Stimulated activated CD8-positive, alpha-beta memory T cell treated with anti-CD3 and anti-CD28 coated beads, Interleukin-7, amount 100 ng/mL, for 24 hours (primary cell): ENCODE results near the gene ANKRD13A.
"Not testable (repeated sequence)": the region's sequence is repeated elsewhere in the genome, so short reads cannot be mapped to it uniquely, and the experiment has no call there.

Experiments used
- DNase-seq: peaks from one replicate; pipeline ENCODE4 v3.0.0-alpha.2; 2020; ENCODE audit warnings: low read depth

Gene ANKRD13A

DNA sequence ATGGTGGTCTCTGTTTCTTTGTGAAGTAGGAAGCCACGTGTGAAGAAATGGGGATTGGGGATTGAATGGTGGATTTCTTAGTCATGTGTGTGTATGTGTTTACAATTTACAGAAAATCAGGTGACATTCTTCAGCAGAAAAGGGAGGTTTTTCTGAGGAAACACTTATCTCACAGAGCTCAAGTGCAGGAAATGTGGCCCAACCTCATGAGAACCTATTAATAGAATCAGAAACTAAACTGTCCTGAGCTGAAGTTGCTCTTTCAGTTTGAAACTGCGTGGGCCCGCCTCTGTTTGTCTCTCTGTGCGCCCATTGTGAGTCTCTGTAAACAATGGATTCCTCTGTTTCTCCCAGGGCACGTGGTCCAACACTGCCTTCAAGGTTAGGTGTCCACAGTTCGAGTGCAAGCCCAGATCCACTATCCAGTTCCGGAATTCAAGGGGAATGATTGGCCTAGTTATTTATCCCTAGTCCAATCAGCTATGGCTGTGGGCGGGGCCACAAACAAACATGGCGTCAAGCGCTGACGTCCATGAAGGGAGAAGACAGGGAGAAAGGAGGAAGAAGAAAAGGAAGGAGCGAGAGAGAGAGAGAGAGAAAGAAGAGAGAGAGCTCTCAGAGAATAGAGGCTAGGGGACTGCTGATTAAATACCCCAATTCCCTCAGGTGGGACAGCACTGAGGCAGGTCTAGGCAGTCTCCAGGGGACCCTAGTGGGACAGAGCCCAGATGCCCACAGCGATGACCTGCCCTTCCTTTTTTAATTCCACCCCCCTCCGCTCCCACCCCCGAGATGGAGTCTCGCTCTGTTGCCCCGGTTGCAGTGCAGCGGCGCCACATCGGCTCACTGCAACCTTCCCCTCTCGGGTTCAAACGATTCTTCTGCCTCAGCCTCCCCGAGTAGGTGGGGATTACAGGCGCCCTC is 80.5 kb downstream of the ANKRD13A start:
- peak; percentile 45 for DNase-seq

- DNase-seq, result no peak
These were observed 81.2 kb downstream of the ANKRD13A start for GRCh38 chr12:110080410-110080809.

DNA sequence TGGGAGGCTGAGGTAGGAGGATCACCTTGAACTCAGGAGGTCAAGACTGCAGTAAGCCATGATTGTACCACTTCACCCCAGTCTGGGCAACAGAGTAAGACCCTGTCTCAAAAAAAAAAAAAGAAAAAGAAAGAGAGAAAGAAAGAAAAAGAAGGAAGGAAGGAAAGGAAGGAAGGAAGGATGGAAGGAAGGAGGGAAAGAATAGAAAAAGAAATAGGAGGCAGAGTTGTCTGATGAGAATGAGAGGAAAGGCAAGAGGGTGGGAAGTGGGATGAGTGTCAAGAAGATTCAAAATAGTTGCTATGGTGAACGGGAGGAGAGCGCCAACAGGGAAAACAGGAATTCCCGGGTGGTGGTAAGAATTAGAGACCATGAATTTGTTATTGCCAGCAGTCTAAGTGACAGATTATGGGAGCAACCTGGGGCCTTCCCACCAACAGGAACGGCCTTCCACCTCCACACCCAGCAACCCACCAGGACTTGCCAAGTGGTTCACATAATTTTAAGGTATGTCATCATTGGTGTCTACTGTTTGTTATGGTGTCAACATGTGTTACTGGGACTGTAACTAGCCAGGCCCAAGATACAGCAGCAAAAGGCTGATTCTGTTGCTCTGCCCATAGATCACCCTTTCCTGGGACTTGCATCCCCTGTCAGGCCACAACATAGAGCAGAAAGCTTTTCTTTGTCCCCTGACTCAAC is 85.2 kb downstream of the ANKRD13A start:
- DNase-seq, result no peak

DNA sequence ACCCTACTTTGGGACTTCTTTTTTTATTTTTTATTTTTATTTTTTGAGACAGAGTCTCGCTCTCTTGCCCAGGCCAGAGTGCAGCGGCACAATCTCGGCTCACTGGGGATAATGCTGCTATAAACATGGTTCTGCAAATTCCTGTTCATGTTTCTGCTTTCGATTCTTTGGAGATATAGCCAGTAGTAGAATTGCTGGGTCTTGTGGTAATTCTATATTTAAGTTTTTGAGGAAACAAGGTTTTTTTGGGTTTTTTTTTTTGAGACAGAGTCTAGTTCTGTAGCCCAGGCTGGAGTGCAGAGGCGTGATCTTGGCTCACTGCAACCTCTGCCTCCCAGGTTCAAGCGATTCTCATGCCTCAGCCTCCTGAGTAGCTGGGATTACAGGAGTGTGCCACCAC is 89.0 kb downstream of the ANKRD13A start:
- not testable (repeated sequence) for DNase-seq

- no peak for DNase-seq
These were observed 89.7 kb downstream of the ANKRD13A start for GRCh38 chr12:110088936-110089335.
